Mesenchymal stem cell (in vitro differentiated cells and primary cell): ENCODE measurements around the gene SLC35G3.

ENCODE experiments used
- DNase-seq: peaks from one replicate; pipeline ENCODE4 v3.0.0-alpha.2; 2013
- H2AFZ ChIP-seq: one replicate; pipeline ENCODE4 v1.6.1; 2013; ENCODE audit warnings: low read depth, mild to moderate bottlenecking, control low read depth, inconsistent platforms, low read length, moderate library complexity
- H2AK5ac ChIP-seq: 2 replicates; pipeline ENCODE4 v1.6.1; 2013; ENCODE audit warnings: low read length, moderate library complexity, mild to moderate bottlenecking, inconsistent platforms; ENCODE audit not compliant: severe bottlenecking
- H2BK120ac ChIP-seq: one replicate; pipeline ENCODE4 v1.6.1; 2013; ENCODE audit warnings: low read depth, mild to moderate bottlenecking, inconsistent platforms, low read length, moderate library complexity
- H2BK12ac ChIP-seq, 2 experiments: one replicate each; pipeline ENCODE4 v1.6.1; 2013; ENCODE audit warnings: inconsistent platforms in 2 of 2, low read length in 2 of 2, mild to moderate bottlenecking in 2 of 2, moderate library complexity in 2 of 2, control low read depth in 1 of 2
- H2BK15ac ChIP-seq: one replicate; pipeline ENCODE4 v1.6.1; 2013; ENCODE audit warnings: mild to moderate bottlenecking, low read depth, inconsistent platforms; ENCODE audit not compliant: poor library complexity, severe bottlenecking
- H2BK5ac ChIP-seq: 2 replicates; pipeline ENCODE4 v1.6.1; 2013; ENCODE audit warnings: low read depth, mild to moderate bottlenecking, low read length, control low read depth, inconsistent platforms; ENCODE audit not compliant: poor library complexity, severe bottlenecking
- H3K14ac ChIP-seq, 2 experiments: one replicate each; pipeline ENCODE4 v1.6.1; 2013; ENCODE audit warnings: inconsistent platforms in 2 of 2, low read length in 2 of 2, control low read depth in 1 of 2, mild to moderate bottlenecking in 1 of 2, moderate library complexity in 1 of 2
- H3K18ac ChIP-seq, 2 experiments: one replicate each; pipeline ENCODE4 v1.6.1; 2013; ENCODE audit warnings: inconsistent platforms in 2 of 2, low read length in 2 of 2, control low read depth in 1 of 2, low read depth in 1 of 2, mild to moderate bottlenecking in 1 of 2
- H3K23ac ChIP-seq, 2 experiments: one replicate each; pipeline ENCODE4 v1.6.1; 2013; ENCODE audit warnings: inconsistent platforms in 2 of 2, low read length in 2 of 2, mild to moderate bottlenecking in 2 of 2, moderate library complexity in 2 of 2, control low read depth in 1 of 2
- H3K27ac ChIP-seq: 2 replicates; pipeline ENCODE4 v1.5.1; 2013; ENCODE audit warnings: mild to moderate bottlenecking, moderate library complexity, low read length, control low read depth, inconsistent platforms; ENCODE audit not compliant: poor library complexity, severe bottlenecking
- H3K27me3 ChIP-seq, 2 experiments: 2 replicates each; pipeline versions ENCODE4 v1.6.1 to v1.7.0; 2013; ENCODE audit warnings: low read length in 2 of 2, mild to moderate bottlenecking in 2 of 2, moderate library complexity in 2 of 2, control low read depth in 1 of 2, inconsistent platforms in 1 of 2; ENCODE audit not compliant: control insufficient read depth in 1 of 2, insufficient read depth in 1 of 2
- H3K36me3 ChIP-seq, 2 experiments: 2 replicates each; pipeline versions ENCODE4 v1.6.1 to v1.7.0; 2013; ENCODE audit warnings: low read length in 2 of 2, control low read depth in 1 of 2, inconsistent platforms in 1 of 2, low read depth in 1 of 2, mild to moderate bottlenecking in 1 of 2; ENCODE audit not compliant: insufficient read depth in 2 of 2, control insufficient read depth in 1 of 2
- H3K4ac ChIP-seq, 2 experiments: one replicate each; pipeline ENCODE4 v1.6.1; 2013; ENCODE audit warnings: inconsistent platforms in 2 of 2, low read length in 2 of 2, mild to moderate bottlenecking in 2 of 2, moderate library complexity in 2 of 2, control low read depth in 1 of 2, low read depth in 1 of 2
- H3K4me1 ChIP-seq: 2 replicates; pipeline ENCODE4 v1.6.1; 2013; ENCODE audit warnings: low read depth, low read length, control low read depth; ENCODE audit not compliant: control insufficient read depth, insufficient read depth
- H3K4me2 ChIP-seq: 2 replicates; pipeline ENCODE4 v1.6.1; 2013; ENCODE audit warnings: low read length, mild to moderate bottlenecking, inconsistent platforms; ENCODE audit not compliant: poor library complexity, severe bottlenecking
- H3K4me3 ChIP-seq, 2 experiments: 2 replicates each; pipeline versions ENCODE4 v1.5.1 to v1.7.0; 2013; ENCODE audit warnings: low read length in 2 of 2, mild to moderate bottlenecking in 2 of 2, control low read depth in 1 of 2, low read depth in 1 of 2; ENCODE audit not compliant: insufficient read depth in 1 of 2
- H3K79me1 ChIP-seq: replicated peaks from 2 replicates; pipeline ENCODE4 v1.6.1; 2013; ENCODE audit warnings: mild to moderate bottlenecking, control low read depth, low read length, inconsistent platforms; ENCODE audit not compliant: poor library complexity, severe bottlenecking
- H3K9ac ChIP-seq: 2 replicates; pipeline ENCODE4 v1.7.0; 2013; ENCODE audit warnings: mild to moderate bottlenecking, low read length, moderate library complexity
- H3K9me3 ChIP-seq: 2 replicates; pipeline ENCODE4 v1.7.0; 2013; ENCODE audit warnings: mild to moderate bottlenecking, low read length; ENCODE audit not compliant: control insufficient read depth
- H4K8ac ChIP-seq: one replicate; pipeline ENCODE4 v1.6.1; 2013; ENCODE audit warnings: inconsistent platforms, mild to moderate bottlenecking, low read length, moderate library complexity
- H4K91ac ChIP-seq: one replicate; pipeline ENCODE4 v1.6.1; 2013; ENCODE audit warnings: mild to moderate bottlenecking, low read length, inconsistent platforms
- WGBS: methylation state at CpG from one replicate; pipeline ENCODE4 v1.1.7; 2013; ENCODE audit warnings: mixed read lengths; 5-methylcytosine and 5-hydroxymethylcytosine counted together

The SLC35G3 gene

DNA sequence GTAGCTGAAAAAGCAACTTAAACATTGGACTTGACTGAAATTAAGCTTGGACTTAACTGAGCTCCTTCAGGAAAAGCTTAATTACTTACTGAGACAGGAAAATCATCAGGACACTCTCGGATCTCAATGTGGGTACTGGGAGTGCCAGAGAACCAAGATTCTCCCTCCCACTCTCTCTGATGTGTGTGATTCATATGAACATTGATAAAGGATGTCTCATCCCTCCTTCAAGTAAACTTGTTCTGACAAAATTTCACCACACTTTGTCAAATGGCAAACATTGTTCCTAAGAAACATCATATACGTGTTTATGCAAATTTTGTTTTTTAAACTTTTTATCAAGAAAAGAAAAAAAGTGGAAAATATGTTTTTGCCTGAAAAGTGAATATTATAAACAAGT is 44.6 kb upstream of the SLC35G3 start:
- H3K79me1 ChIP-seq = no peaks in the 10 kb centered on the region
- no peak overlapping the region for H3K4ac ChIP-seq
- H4K91ac ChIP-seq = no peak overlapping the region
- no peak overlapping the region for H2AFZ ChIP-seq
- no peak overlapping the region for H3K4me3 ChIP-seq
- WGBS = 50% methylated on average over 1 of the region's 2 CpGs
- no peak overlapping the region for H2BK12ac ChIP-seq
- H3K36me3 ChIP-seq = no peaks in the 10 kb centered on the region
- H3K9ac ChIP-seq = peak overlapping the region; percentile 42
- no peak overlapping the region for H3K23ac ChIP-seq
- H3K14ac ChIP-seq = no peak overlapping the region
- no peak overlapping the region for H2BK120ac ChIP-seq
- no peak overlapping the region for H2AK5ac ChIP-seq
- no peak overlapping the region for H3K4me2 ChIP-seq
- H3K18ac ChIP-seq = no peak overlapping the region
- no peak overlapping the region for H2BK15ac ChIP-seq
- H3K4me1 ChIP-seq = peaks cover 9% of the 10 kb centered on the region
- H2BK5ac ChIP-seq = no peak overlapping the region
- H3K27ac ChIP-seq = no peak overlapping the region
- H4K8ac ChIP-seq = no peak overlapping the region
- peaks cover 0 to 15% of the 10 kb centered on the region in 2 experiments for H3K27me3 ChIP-seq
- peak; percentile 26 for DNase-seq
- H3K9me3 ChIP-seq = no peaks in the 10 kb centered on the region

DNA sequence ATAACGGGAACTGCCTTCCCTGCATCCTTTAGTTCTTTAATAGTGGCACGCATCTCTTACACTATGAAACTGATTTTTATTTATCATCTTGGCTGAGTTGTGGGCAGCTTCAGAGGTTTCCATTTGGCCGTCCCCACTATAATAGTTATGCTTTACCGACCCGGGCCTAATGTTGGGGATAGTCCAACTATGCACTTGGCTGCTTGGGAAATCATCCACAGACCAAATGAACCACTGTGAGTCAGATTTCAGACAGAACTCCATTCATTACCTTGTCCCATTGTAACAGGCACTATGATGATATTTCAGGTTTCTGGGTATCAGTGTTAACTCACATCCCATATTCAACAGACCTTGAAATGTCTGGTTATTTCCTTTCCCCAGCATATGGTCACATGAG is 42.6 kb upstream of the SLC35G3 start:
- Histone ChIP-seq H3K4me1 (peaks cover 2% of the 10 kb centered on the region), H4K8ac (no peak overlapping the region), H2AK5ac (no peak overlapping the region), H3K9ac (no peak overlapping the region), H3K4me3 (no peak overlapping the region), H2BK120ac (no peak overlapping the region), H3K27me3 (peaks cover 0 to 15% of the 10 kb centered on the region in 2 experiments), H3K23ac (no peak overlapping the region), H3K36me3 (no peaks in the 10 kb centered on the region), H2AFZ (no peak overlapping the region), H3K14ac (no peak overlapping the region), H4K91ac (no peak overlapping the region), H3K18ac (no peak overlapping the region), H2BK12ac (no peak overlapping the region), H3K4me2 (no peak overlapping the region), H2BK5ac (no peak overlapping the region), H3K27ac (no peak overlapping the region), H3K9me3 (no peaks in the 10 kb centered on the region), H3K4ac (no peak overlapping the region), H2BK15ac (no peak overlapping the region), H3K79me1 (no peaks in the 10 kb centered on the region)
- WGBS = 85% methylated on average over 5 of the region's 5 CpGs
- no peak for DNase-seq

DNA sequence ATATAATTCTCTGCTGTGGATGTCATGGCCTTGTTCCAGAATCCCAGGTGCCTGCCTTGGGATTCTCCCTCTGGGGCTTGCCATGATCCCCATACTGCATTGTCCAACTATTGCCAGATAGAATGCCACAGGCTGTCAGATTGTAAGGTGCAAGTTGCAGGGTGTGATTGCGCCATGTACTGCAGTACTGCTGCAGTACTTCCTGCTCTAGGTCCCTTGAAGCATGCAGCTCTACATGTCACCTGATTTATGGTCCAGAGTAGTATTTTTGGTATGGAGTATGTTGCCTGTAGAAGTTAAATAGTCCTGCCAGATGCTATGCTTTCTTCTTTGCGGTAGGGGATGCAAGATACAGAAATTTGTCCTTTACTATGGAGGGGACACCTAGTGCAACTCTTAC is 41.7 kb upstream of the SLC35G3 start:
- Histone ChIP-seq H3K36me3 (no peaks in the 10 kb centered on the region), H3K79me1 (no peaks in the 10 kb centered on the region), H2AFZ (no peak overlapping the region), H3K18ac (no peak overlapping the region), H2BK5ac (no peak overlapping the region), H3K23ac (no peak overlapping the region), H2BK15ac (no peak overlapping the region), H3K14ac (no peak overlapping the region), H3K4me1 (no peaks in the 10 kb centered on the region), H3K4me2 (no peak overlapping the region), H3K9ac (no peak overlapping the region), H3K9me3 (no peaks in the 10 kb centered on the region), H3K4me3 (no peak overlapping the region), H3K4ac (no peak overlapping the region), H2AK5ac (no peak overlapping the region), H4K91ac (no peak overlapping the region), H4K8ac (no peak overlapping the region), H3K27ac (no peak overlapping the region), H2BK12ac (no peak overlapping the region), H3K27me3 (peaks cover 0 to 9% of the 10 kb centered on the region in 2 experiments), H2BK120ac (no peak overlapping the region)
- 46% methylated on average over 2 of the region's 2 CpGs for WGBS
- DNase-seq = no peak

DNA sequence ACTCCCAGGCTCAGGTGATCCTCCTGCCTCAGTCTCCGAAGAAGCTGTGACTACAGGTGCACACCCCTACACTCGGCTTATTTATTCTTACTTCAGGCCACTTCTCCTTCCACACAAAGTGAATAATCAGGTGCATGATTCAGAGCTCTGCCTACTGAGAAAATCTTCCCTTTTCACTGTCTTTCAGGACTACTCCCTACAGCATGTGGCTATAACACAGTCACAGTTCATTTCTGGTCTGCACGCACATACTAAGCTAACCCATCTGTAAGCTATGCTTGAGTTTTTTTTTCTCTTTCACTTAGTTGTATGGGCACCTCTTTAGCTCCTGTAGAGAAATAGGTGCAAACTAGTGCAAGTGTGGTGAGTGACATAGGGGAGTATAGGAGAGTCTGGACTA is 41.1 kb upstream of the SLC35G3 start:
- no peak overlapping the region for H3K18ac ChIP-seq
- H4K91ac ChIP-seq = no peak overlapping the region
- no peak overlapping the region for H2AFZ ChIP-seq
- DNase-seq = no peak
- H4K8ac ChIP-seq = no peak overlapping the region
- no peak overlapping the region for H2BK5ac ChIP-seq
- H3K9ac ChIP-seq = no peak overlapping the region
- peaks cover 0 to 9% of the 10 kb centered on the region in 2 experiments for H3K27me3 ChIP-seq
- no peaks in the 10 kb centered on the region for H3K79me1 ChIP-seq
- no peak overlapping the region for H2BK15ac ChIP-seq
- H2AK5ac ChIP-seq = no peak overlapping the region
- H3K14ac ChIP-seq = no peak overlapping the region
- H3K4ac ChIP-seq = no peak overlapping the region
- H3K4me2 ChIP-seq = no peak overlapping the region
- H3K36me3 ChIP-seq = no peaks in the 10 kb centered on the region
- H2BK120ac ChIP-seq = no peak overlapping the region
- no peak overlapping the region for H2BK12ac ChIP-seq
- WGBS = 80% methylated on average over 3 of the region's 3 CpGs
- H3K23ac ChIP-seq = no peak overlapping the region
- H3K27ac ChIP-seq = no peak overlapping the region
- H3K4me1 ChIP-seq = no peaks in the 10 kb centered on the region
- H3K9me3 ChIP-seq = no peaks in the 10 kb centered on the region
- H3K4me3 ChIP-seq = no peak overlapping the region
